ENCODE results near the gene GANAB.

GANAB gene

DNA sequence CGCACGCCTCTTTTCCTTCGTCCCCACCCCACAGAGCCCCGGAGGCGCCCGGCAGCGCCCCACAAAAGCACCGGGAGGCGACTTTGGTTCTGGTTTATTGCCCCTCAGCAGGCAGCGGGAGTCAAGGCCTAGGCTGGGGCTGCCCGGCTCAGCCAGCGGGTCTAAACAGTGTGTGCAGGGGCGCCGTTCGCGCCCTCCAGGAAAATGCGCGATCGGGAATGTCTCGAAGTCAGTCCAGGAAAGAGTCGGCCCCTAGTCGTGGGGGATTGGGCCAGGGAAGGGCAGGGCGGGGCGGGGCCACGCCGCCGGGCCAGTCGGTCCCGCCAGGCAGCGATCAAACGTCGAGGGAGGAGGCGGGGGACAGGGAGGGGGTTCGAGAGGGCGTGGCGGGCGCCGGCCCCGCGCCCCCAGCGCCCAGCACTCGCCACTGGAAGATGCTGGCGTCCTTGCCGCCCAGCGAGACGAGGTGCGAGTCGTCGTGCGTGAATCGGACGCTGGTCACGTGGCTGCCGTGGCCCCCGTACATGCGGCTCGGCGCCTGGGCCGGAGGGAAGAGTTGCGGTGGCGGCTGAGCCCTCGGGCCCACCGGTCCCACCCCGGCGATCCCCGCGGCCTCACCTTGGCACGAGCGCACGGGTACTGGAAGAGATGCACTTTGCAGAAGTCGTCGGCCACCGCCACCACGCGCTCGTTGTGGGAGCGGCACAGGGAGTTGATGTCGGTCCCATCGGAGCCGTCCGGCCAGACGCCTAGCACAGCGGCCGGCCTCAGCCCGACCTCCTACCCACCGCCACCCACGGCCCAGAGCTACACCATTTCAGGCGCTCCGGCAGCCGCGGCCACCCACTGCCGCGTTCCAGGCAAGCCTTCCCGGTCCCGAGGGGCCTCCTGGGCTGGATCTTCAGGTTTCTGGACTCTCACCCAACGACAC lies 44.0 kb downstream of the GANAB start:
- H3K4me3 ChIP-seq (ENCODE audit: low read length): peak overlapping the region; percentile 55
- DNase-seq (ENCODE audit: low read depth): peak; percentile 41

DNA sequence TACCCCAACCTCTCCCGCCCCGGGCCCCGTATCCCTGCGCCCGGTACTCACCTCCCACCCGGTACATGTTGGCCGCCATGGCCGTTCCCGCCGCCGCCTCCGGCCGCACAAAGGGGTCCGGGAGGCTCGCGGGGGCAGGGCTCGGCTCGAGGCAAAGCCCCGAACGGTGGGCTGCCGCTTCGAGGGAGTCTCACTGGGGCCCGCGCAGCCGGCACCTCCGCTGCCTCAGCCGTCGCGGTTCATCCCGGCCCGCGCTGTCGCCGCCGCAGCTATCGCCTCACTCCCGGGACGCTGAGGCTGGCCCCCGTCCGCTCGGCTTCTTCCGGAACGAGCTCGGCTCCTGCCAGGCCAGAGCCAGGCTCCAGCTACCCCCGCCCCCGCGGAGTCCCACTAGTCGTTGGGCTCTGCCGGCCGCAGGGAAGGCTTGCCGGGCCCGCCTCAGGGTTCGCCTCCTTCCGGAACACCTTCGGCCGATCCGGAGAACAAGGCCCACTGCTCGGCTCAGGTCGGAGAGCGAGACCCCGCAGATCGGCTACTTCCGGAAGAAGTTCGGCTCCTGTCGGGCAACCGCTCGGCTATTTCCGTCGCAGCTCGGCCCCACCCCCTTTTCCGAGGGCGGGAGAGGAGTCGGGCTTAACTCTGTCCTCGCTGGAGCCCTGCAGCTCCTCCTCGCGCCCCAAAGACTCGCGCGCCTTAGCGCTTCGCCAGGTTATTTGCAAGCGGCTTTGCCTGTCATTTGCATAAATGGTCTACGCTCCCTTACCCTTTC lies 44.9 kb downstream of the GANAB start, which contains the start of gene MTA2:
Gene MTA2, minus strand, starts transcription at position 494 of the 769 bp plus-strand sequence. Its CDS starts 415 bp downstream, at position 79.
- DNase-seq (ENCODE audit: low read depth): peak; percentile 96
- peak within 1 kb of the TSS; percentile 85 for H3K4me3 ChIP-seq (ENCODE audit: low read length)
- TF ChIP-seq, protein P1, sequence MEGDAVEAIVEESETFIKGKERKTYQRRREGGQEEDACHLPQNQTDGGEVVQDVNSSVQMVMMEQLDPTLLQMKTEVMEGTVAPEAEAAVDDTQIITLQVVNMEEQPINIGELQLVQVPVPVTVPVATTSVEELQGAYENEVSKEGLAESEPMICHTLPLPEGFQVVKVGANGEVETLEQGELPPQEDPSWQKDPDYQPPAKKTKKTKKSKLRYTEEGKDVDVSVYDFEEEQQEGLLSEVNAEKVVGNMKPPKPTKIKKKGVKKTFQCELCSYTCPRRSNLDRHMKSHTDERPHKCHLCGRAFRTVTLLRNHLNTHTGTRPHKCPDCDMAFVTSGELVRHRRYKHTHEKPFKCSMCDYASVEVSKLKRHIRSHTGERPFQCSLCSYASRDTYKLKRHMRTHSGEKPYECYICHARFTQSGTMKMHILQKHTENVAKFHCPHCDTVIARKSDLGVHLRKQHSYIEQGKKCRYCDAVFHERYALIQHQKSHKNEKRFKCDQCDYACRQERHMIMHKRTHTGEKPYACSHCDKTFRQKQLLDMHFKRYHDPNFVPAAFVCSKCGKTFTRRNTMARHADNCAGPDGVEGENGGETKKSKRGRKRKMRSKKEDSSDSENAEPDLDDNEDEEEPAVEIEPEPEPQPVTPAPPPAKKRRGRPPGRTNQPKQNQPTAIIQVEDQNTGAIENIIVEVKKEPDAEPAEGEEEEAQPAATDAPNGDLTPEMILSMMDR (conservative IDR thresholded peaks at IDR 0.05; ENCODE audit: low read length): no peak

More for the DNA sequence above, 44.0 kb downstream of the GANAB start:
- TF ChIP-seq, protein P1 (conservative IDR thresholded peaks at IDR 0.05; ENCODE audit: low read length): no peak

DNA sequence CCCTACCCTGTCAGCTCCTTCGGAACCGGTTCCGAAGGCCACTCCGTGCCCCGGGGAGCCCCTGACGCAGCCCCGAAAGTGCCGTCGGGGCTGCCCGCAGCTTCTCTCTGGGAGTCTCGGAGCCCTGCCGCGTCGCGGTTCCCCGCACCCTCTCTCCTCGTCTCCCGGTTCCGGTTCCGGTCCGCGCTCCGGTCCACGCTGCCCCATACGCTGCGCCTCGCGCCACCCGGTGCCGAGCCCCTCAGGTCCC lies 45.4 kb downstream of the GANAB start:
- TF ChIP-seq, protein P1 (conservative IDR thresholded peaks at IDR 0.05; ENCODE audit: low read length): no peak
- DNase-seq (ENCODE audit: low read depth): peak; percentile 29

DNA sequence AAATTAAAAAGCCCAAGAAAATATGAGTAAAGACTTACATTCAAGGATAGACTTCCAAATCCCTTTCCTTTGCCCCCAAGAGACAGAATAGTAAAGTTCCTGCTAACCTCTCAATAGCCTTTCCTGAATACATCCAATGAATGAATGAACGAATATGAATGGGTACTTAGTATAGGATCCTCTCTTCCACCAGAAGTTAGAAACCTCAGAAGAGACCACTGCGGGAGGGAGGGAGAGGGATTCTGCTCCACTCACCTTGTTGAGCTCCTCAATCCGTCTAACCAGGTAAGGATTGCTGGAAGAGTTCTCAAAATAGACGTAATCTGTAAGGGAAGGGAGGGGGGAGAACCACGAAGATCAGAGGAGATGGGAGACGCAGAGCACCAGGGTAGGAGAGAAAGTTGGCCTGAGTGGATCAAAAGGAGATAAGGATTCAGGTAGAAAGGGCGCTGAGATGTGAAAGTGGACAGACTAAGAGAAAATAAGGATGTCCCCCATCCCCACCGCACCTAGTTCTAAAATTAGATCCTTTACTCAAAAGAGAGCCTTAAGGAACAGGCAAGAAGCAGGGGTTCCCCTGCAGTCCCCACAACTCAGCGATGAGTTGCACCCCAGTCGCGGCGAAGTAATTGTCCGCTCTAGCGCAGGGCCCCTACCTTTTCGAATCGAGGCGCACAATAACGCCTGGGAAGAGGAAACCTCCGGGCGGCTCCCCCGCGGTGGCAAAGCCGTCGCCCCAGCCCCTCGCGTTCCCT lies 45.9 kb downstream of the GANAB start:
- no peak for DNase-seq (ENCODE audit: low read depth)
- peak overlapping the region; percentile 85 for H3K4me3 ChIP-seq (ENCODE audit: low read length)
- TF ChIP-seq, protein P1 (conservative IDR thresholded peaks at IDR 0.05; ENCODE audit: low read length): no peak

More for the DNA sequence above, 45.4 kb downstream of the GANAB start:
- H3K4me3 ChIP-seq (ENCODE audit: low read length): peak overlapping the region; percentile 85

DNA sequence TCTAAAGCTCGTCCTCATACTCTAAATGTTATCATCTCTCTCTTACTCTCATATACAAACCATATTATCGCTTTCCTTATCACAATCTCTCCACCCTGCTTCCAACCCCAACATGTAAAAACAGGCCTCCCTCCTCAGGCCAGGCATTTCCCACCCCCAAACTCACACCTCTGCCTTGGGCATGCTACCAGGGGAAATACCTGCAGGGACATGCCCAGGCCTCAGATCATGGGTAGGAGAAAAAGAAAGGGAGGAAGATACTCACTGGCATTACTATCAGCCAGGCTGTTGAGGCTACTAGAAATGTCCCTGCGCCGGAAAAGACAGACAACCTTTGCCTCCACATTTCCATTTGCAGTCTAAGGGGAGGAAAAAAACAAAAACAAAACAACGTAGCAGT lies 46.5 kb downstream of the GANAB start:
- H3K4me3 ChIP-seq (ENCODE audit: low read length): peak overlapping the region; percentile 85
- TF ChIP-seq, protein P1 (conservative IDR thresholded peaks at IDR 0.05; ENCODE audit: low read length): no peak
- DNase-seq (ENCODE audit: low read depth): no peak

- TF ChIP-seq, protein P1 (conservative IDR thresholded peaks at IDR 0.05; ENCODE audit: low read length): no peak
- peak; percentile 99 for DNase-seq (ENCODE audit: low read depth)
- peak overlapping the region; percentile 85 for H3K4me3 ChIP-seq (ENCODE audit: low read length)
Observed at GRCh38 chr11:62599069-62599696, 47.2 kb downstream of the GANAB start.

Measured in AG10803 (cell line).